Stimulated activated CD8-positive, alpha-beta memory T cell treated with anti-CD3 and anti-CD28 coated beads, Interleukin-12 subunit alpha, Interleukin-12 subunit beta, amount 100 ng/mL, for 4 hours (primary cell): Measurements from ENCODE around the gene ELMO1.

Experiments
- DNase-seq: peaks from one replicate; pipeline ENCODE4 v3.0.0-alpha.2; 2020; ENCODE audit warnings: low read depth

The ELMO1 gene

DNA sequence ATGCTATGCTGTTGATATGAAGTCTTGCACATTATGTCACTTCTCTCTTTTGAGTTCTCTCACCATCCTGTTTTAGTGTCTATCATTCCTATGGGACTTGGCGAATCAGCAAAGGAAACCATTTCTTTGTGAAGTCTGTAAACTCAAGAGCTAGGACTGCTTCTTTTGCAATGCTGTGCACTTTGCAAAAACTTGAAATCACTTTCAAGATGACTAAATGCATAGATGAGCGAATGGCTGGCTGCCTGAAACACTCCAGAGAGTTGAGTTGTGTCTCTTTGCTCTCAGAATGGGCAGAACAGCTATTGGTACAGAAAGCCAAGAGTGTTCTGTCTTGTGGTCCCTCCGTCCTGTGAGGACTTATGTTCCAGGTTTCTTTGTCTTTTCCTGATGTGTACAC, 18.3 kb upstream of the ELMO1 start:
- DNase-seq = no peak

DNA sequence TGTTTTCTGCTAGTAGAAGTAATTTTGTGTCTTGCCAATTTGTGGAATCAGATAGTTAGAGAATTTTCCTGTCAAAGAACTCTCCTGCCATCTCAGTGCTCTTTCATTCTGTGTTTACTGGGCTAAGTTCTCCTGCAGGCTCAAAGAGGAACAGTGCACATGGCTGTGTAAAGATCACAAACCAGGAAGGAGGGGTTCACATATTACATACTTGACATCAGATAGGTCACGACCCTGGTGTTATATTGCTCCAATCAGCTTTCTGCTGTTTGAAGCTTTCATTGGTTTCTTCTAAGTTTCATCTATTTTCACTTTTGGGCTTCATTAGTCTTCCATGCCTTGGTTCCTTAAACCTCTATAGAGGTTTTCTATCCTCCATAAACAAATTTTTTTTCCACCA, 13.5 kb upstream of the ELMO1 start:
- no peak for DNase-seq

DNA sequence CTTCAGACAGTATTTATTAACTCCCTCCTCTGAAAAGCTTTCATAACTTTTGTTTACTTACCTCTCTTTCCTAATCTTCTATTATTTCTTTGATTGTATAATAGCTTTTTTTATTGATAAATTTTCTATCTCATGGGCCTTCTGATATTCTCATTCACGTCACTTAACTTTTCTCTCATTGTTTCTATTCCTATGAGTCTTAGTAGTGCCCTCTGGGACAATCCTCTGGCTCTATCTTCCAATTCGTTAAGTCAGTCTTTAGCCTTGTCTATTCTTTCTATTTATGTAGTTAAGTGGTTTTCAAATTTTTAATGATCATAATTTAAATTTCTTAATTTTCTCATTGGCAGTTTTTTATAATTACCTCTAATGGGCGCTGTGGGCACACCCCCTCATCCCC, 6.4 kb upstream of the ELMO1 start:
- no peak for DNase-seq

DNA sequence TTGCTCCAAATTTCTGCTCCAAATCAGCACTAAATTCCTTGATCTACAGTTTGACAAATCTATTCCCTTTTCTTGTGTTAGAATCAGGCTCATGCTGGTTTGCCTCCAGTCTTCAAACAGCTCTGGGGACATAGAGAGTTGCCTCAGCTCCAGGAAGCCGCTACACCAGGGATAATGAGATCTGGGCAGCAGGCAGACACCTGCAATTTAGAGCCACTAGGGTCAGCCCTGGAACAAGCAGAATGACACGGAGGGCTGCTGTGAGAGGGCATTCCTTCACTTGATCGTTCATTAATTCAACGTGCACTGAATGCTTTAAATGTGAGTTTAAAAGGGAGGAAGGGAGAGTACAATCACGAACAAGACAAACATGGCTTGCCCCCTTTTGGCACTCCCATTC, 3.7 kb upstream of the ELMO1 start:
- no peak for DNase-seq

DNA sequence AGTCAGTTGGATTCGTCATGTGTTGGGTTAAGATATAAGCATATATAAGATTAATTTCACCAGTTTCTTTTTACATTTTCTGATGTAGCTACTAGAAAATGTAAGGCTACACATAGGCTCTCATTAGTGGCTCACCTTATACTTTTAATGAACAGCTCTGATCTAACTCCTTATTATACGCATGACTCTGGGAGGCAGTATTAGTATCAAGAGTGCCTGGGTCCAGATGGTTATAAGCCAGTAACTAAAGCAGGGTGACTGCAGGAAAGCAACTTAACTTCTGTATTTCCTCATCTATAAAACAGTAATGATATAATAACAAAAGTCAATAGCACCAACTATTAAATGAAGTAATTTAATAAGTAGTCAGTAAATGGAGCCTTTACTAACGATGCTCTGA, 1.4 kb upstream of the ELMO1 start:
- no peak for DNase-seq

DNA sequence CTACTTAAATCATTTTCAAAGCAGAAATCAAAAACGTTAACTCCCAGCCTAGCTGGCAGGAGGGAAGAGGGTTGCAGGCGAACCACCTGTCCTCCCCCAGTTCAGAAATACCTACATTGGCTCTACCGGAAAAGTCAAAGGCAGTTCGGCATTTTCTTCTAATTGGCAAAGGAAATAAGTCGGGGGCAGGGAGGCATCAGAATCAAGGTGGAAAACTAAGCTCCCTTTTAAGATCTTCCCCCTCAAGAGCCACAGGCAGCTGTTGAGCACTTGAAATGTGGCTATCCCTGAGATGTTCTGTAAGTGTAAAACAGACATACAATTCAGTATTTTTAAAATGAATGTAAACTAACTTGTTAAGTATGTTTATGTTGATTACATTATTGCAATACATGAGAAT, 957 bp upstream of the ELMO1 start:
- no peak for DNase-seq

DNA sequence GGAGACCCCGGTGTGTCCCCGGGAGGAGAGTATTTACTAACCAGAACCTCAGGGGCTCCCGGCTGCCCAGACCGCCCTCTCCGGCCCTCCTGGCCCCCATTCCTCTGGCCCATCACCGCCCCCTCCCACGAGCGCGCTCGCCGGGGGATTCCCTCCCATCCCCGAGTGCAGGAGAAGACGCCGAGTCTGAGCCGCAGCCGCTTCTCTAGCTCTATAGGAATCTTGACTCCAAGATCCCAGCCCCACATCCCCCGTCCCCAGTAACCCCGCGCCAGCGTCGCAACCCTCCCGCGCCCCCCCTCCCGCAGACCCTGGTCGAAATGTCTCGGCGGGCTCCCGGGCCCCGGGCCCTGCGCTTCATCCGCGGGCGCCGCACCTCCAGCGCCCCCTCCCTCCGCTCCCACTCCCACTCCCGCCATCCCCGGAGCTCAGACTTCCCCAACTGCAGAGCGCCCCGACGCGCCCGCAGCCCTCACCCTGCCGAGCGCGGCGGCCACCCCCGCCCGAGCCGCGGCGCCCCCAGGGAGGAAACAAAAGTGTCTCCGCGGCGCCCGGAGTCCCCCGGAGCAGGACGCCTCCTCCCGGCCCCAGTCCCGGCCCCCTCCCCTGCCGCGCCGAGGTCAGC, 541 bp downstream of the ELMO1 start:
- no peak for DNase-seq

DNA sequence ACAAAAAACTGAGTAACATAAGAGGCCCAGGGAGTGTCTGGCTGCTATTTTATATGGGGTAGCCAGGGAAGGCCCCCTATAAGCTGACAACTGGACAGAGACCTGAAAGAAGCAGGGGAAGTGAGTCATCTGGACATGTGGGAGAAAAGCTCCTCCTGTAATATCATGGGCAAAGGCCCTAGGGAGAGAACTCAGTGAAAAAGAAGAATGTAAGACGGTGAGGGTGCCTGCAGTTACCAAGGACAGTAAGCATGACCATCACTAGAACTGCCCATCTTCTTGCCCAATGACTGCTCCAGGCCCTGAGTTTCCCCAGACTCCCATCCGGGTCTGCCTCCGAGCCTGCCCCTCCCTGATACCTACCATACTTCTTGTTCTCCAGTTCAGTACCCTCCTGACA, 2.3 kb downstream of the ELMO1 start:
- no peak for DNase-seq

DNA sequence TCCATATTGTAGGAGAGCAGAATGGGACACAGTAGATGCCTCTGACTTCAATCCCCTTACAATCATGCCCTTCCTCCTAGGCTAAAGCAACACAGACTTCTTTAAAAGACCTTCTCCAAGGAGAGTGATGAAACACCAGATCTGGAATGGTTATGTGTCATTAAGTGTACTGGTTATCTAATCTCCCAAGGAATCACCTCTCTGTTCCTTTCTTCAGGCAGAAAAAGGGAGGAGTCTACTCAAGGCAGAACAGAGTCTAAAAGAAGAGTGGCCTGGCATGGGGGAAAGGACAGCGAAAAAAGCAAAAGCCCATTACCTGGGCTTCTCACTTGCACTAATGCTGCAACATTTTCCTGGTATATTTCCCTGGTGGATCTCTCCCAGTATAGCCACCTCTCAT, 2.9 kb downstream of the ELMO1 start:
- no peak for DNase-seq

DNA sequence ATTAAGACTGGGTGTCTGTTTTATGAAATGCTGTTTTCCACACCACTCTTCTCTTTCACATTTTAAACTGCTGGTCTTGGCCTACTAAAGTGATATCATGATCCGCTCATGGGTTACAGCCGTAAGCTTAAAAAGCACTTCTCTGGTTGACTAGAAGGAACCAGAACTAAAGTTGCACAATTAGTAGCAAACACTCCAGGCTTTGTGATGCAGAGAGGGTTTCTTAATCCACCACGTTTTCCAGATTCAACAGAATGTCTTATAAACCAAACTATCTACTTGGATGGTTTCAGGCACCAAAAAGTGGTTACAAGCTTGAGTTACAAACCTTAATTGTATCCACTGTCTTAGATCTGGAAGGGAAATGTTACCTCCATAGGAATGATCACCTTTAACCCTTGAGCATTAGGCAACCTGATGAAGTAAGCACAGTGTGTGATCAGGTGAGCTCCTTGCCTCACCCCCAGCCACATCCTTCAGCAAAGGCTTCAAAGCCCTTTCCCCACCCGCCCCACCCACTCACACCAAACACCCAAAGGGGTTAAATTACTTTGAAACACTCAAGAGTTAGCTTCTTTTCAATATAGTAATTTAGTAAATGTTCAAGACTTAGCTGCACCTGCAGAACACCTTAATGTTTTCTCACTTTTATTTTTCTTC, 3.5 kb downstream of the ELMO1 start:
- no peak for DNase-seq

DNA sequence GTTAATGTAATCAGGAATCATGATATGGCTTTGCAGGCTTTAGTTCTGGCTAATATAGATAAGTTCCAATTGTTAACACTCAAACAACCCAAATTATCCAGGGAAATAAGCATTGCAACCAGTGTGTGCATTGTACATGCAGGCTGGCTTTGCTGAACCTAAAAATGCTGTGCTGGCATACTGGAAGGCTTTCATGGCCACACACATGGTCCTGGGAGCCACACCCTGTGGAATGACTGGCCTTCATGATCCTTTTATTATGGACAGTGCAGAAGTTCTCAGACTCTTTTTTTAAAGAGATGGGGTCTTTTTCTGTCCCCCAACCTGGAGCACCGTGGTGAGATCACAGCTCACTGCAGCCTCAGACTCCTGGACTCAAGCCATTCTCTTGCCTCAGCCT, 5.0 kb downstream of the ELMO1 start:
- no peak for DNase-seq

DNA sequence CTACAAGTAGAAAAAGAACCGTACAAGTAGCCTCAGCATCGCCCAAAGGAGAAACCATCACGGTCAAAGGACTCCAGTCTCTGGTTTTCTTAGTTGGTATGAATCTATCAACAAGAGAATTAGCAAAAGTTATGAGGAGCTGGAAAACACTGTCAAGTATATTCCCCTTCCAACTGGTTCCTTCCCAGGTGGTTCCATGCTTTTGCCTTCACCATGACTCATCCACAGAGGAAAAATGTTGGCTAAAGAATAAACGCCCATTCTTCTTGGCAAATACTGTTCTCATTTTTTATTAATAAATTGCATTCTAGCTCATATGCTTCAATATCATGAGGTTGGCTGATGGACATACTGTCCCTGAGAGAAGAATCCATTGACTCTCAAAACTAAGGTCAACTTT, 6.4 kb downstream of the ELMO1 start:
- no peak for DNase-seq

DNA sequence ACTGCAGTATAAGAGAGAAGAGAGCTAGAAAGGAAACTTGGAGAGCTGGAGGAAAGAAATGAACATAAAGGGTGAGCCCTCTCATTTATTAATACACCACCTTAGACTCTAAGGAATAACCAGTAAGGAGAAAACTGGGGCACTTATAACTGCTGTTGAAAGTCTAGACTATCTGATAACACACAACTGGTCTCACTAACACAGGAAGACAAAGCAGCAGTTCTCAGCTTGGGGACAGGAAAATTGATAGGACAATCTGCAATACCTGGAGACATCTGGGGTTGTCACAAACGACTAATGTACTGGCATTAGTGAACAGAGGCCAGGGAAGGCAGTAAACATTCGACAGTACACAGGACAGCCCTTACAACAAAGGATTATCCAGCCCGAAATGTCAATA, 6.8 kb downstream of the ELMO1 start:
- no peak for DNase-seq

DNA sequence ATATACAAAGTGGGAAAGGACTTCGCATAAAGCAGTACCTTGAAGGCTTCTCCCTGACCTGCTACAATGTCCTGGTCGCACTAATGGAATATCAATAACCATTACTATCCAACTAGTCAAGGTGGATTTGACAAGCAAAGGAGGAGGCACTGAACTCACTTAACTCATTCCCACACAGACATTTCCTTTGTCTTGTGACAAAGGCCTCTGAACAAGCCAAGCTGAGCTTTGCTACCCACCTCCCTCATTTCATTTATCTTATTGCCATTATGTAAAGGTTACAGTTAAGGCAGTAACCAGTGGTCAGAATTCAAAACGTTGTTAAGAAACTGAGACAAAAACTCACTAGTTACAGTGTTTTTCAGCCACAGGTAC, 7.3 kb downstream of the ELMO1 start:
- no peak for DNase-seq

DNA sequence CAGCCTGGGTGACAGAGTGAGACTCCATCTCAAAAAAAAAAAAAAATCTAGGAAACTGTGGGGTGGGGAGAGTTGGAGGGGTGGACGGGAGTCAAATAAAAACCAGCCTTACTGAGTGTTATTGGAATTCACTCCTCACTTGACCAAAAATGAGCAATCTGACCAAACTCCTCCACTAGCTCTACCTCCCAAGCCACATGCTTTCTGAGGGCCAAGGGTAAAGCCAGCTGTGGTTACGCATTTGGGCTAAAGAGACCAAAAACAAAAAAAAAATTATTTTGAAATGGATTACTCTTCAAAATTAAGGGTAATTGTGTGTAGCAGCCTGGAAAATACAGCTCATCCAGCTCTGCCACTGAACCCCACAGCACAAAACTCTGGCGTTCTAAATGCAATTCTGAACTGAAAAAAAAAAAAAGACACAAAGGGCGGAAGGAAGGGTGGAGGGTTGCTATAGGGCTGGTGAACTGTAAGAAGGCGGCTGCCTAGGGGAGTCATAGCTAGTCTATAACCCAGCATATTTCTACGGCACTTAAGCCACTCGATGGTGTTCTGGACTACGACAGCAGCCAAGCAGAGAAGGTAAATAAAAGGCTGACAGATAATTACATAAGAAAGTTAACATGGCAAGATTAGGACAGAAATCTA, 7.8 kb downstream of the ELMO1 start:
- DNase-seq = no peak

DNA sequence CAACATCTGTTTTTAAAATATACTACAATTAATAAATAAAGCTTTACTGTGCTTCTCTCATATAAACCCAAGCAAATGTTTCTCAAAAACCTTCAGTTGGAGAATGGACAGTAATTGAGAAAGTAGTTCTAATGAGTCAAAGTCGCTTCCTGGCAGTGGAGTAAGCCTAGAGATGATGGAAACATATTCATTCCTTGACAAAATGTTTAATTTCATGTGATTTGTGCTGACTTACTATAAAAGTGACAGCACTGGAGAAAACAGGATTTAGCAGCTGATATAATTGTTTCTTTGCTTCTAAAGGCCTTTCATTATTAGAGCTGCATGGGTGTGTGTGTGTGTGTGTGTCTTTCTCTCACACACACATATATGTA, 9.0 kb downstream of the ELMO1 start:
- DNase-seq = no peak

DNA sequence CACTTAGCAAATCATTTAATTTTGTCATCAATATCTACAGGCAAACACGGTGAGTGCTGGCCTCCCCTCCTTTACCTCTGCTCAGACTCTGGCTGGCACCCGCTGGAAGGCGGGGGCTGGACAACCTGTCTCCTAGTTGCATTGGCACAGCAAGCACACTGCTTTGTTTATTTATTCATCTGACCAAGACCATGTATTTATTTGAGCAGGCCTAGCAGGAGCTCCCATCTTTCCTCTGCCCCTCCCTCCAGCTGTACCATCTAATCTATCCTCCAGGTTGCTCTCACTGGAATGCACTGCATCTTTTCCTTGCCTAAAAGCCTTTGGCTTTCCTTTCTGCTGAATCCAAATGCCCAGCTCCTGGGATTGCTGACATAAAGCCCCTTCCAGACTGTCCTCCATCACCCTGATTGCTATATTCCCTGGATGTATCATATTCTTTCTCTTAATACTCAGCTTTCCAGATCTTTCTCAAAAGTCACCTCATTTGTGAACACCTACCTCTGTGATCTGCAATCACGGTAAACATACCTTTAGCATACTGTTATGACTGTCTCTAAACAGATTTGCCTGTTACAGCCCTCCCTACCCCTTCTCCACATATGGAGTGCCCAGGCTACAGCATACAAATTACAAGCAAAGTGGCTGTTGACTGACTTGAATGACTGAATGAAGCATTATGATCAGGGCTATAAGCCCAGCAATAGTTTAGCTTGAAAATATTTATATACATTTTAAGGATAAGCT, 9.6 kb downstream of the ELMO1 start:
- no peak for DNase-seq

DNA sequence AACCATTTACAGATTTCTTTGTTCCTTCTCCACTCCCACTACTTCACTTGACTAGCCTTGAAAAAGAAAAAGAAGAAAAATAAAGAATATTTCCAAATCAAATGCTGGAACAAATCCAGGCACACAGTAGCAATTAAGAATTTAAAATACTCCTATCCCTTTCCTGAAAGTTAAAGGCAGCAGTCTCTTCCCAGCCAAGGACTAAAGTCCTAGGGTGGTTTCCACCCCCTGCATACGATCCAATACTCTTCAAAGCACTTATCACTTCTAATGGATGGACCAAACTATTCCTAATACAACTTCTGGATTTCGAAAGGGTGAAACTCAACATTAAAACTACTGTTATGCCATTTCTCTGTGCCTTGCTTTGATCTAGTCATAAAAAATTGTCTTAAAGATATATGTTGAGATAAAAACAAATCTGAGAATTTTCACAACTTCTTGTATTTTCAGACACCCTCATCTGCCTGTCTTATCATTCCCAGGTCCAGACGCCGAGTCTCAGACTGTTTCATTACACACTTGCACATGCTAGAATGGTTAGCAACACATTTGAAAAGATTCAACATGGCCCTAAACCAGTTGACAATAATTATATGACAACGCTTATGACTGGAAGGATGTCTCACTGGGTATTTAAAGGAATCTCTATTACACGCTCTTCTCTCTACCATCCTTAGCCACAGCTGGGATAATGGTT, 13.4 kb downstream of the ELMO1 start:
- DNase-seq = no peak

DNA sequence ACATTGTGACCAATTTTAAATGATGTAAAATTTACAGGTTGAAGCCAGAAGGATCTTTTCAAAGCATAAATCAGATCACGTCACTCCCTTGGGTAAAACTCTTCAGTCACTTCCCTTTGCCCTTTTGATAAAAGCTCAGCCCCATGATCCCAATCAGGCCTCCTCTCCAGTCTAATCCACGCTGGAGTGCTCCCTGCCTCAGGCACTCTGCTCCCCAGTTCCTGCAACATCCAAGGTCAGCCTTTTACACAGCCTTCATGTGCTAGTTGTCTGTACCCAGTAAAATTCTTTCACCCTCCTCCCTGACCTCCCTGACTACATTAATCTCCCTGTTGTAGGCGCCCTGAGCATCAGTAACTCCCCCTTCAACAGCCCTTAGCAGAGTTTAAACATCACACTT, 14.1 kb downstream of the ELMO1 start:
- DNase-seq = no peak

DNA sequence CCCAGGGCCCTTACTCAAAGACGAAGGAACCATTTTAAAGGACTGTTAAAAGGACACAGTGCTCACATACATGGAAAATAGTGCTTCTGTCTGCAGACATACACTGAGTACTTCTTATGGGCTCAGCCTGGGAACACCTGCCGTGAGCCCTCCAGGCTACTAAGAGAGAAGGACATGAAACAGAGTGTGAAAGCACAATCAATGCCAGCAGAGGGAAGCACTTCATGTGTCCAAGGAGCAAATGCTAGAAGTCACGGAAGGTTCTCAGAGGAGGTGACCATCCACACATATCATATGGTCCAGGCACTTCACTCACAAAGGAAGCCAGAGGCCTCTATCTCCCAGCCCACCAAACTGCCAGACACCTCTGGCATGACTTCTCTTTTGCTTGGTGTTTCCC, 15.5 kb downstream of the ELMO1 start:
- DNase-seq = no peak

DNA sequence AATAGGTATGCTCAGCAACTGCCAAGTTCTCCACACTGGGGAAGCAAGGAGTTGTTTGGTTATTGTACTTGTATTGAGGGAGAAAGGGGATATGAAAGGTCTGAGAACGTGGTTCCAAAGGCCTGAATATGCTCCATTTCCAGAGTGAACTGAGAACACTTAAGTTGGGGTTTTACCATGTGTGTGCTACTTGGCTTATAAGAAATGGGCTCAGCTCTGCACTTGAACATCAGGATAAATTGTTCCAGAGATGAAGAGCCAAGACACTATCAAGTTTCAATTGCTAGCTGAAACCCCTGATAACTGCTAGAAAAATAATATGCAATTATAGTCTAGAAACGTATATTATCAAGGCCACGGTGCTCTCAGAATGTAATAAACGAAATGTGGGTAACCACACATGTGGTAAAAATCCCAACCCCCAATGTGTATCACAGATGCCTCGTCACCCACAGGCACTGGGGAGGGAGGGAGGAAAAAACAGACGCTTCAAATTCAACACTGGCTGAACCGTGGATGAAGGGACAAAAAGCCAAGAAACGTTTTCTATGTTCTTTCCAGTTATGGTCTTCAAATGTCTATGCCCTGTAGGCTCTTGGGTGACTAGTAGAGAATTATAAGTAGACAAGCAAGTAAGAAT, 16.3 kb downstream of the ELMO1 start:
- no peak for DNase-seq

DNA sequence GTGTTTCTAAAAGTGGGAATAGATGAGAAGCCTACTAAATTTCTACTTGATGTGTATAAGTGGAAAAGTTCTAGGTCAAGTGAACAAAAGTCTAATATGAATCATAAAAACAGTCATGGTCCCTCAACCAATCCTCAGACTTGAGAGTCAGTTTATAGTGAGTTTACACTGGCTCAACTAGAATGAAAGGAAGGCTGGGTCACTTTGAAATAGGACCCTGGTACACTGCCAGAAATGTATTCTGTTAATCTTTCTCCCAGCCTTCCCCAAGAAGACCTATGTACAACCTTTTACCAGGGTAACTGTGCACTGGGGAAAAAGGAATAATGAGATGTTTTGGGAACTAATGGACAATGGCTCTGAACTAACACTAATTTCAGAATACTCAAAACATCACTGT, 17.3 kb downstream of the ELMO1 start:
- no peak for DNase-seq
